Astrocyte (in vitro differentiated cells and primary cell): Measurements from ENCODE around the gene OPN5. TPM values are rescaled to one million over a fixed set of nuclear protein-coding genes. Genes with fewer than 3 reads are reported as not detected.

Experiments
- DNase-seq: peaks from one replicate; pipeline ENCODE4 v3.0.0-alpha.2; 2010; ENCODE audit warnings: low read depth
- FAIRE-seq: peaks from 2 replicates; lab custom pipeline; 2011; peaks lifted over from hg19 to GRCh38; lab: Jason Lieb, UNC
- H2AFZ ChIP-seq: 2 replicates; pipeline ENCODE4 v1.6.0; 2012; ENCODE audit warnings: low read depth, low read length, inconsistent platforms
- H3K27ac ChIP-seq: 2 replicates; pipeline ENCODE4 v1.5.1; 2011; ENCODE audit warnings: low read depth, low read length, inconsistent platforms
- H3K27me3 ChIP-seq: 2 replicates; pipeline ENCODE4 v1.6.0; 2011; ENCODE audit warnings: low read length, inconsistent platforms; ENCODE audit not compliant: insufficient read depth
- H3K36me3 ChIP-seq: 2 replicates; pipeline ENCODE4 v1.5.1; 2011; ENCODE audit warnings: low read length, inconsistent platforms; ENCODE audit not compliant: insufficient read depth
- H3K4me1 ChIP-seq: 2 replicates; pipeline ENCODE4 v1.5.1; 2011; ENCODE audit warnings: low read length, inconsistent platforms; ENCODE audit not compliant: insufficient read depth
- H3K4me2 ChIP-seq: 2 replicates; pipeline ENCODE4 v1.6.0; 2012; ENCODE audit warnings: low read length, inconsistent platforms
- H3K4me3 ChIP-seq: 2 replicates; pipeline ENCODE4 v1.5.1; 2011; ENCODE audit warnings: low read depth, mild to moderate bottlenecking, low read length, inconsistent platforms; ENCODE audit not compliant: insufficient read depth
- H3K79me2 ChIP-seq: 2 replicates; pipeline ENCODE4 v1.6.0; 2012; ENCODE audit warnings: mild to moderate bottlenecking, low read length, inconsistent platforms; ENCODE audit not compliant: insufficient read depth
- H3K9ac ChIP-seq: 2 replicates; pipeline ENCODE4 v1.6.0; 2012; ENCODE audit warnings: mild to moderate bottlenecking, low read length, inconsistent platforms
- H3K9me3 ChIP-seq: 2 replicates; pipeline ENCODE4 v1.5.1; 2012; ENCODE audit warnings: low read depth, mild to moderate bottlenecking, low read length, inconsistent platforms; ENCODE audit not compliant: insufficient read depth
- H4K20me1 ChIP-seq: 2 replicates; pipeline ENCODE4 v1.6.0; 2012; ENCODE audit warnings: low read length, inconsistent platforms; ENCODE audit not compliant: insufficient read depth
- H3K27ac Mint-ChIP-seq: one replicate; pipeline ENCODE4 v1.8.0; 2021; ENCODE audit warnings: mild to moderate bottlenecking, mixed read lengths; ENCODE audit not compliant: unreplicated experiment
- H3K27me3 Mint-ChIP-seq: one replicate; pipeline ENCODE4 v1.8.0; 2021; ENCODE audit warnings: low read depth, mixed read lengths; ENCODE audit not compliant: unreplicated experiment
- H3K36me3 Mint-ChIP-seq: one replicate; pipeline ENCODE4 v1.8.0; 2021; ENCODE audit warnings: low read depth, mixed read lengths; ENCODE audit not compliant: unreplicated experiment
- H3K4me1 Mint-ChIP-seq: one replicate; pipeline ENCODE4 v1.8.0; 2021; ENCODE audit warnings: low read depth, mixed read lengths; ENCODE audit not compliant: unreplicated experiment
- H3K4me3 Mint-ChIP-seq: one replicate; pipeline ENCODE4 v1.8.0; 2021; ENCODE audit warnings: mild to moderate bottlenecking, moderate library complexity, mixed read lengths; ENCODE audit not compliant: unreplicated experiment
- H3K9me3 Mint-ChIP-seq: one replicate; pipeline ENCODE4 v1.8.0; 2021; ENCODE audit warnings: mild to moderate bottlenecking, mixed read lengths; ENCODE audit not compliant: unreplicated experiment
- EZH2 ChIP-seq: IDR thresholded peaks from 2 replicates; pipeline ENCODE4 v1.6.1; 2012; ENCODE audit warnings: mild to moderate bottlenecking, low read length, inconsistent platforms; ENCODE audit not compliant: insufficient read depth
- total RNA-seq: library from RNA; stranded (reverse); gene quantifications from 2 replicates; pipeline ENCODE4 v1.2.1, GENCODE V29; 2021
- TF ChIP-seq, protein P1 (sequence below): IDR thresholded peaks from 2 replicates; pipeline ENCODE4 v1.5.1; 2011; ENCODE audit warnings: low read depth, mild to moderate bottlenecking, inconsistent platforms, low read length, moderate library complexity; ENCODE audit not compliant: insufficient read depth

Gene OPN5
- total RNA-seq, 1 donor from 2014 or later, result not detected

DNA sequence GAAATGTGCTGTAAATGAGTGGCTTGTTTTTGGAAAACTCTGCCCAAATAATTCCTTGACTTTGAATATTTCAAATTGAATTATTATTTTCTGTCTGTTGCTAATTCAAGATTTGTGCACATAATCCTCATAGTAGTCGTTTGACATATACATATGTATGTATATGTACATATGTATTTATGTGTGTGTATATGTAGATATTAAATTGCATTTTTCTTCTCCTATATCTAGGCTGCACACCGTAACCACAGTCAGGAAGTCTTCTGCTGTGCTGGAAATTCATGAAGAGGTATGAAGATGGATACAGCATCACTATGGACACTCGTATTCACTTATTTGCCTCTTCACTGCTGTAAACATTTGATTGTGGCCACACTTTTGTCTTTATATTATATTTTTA lies 29.6 kb downstream of the OPN5 start:
- Mint-ChIP-seq H3K36me3 (no peaks in the 10 kb centered on the region), H3K27me3 (no peaks in the 10 kb centered on the region), H3K27ac (no peak overlapping the region), H3K4me1 (no peaks in the 10 kb centered on the region), H3K4me3 (no peak overlapping the region), H3K9me3 (no peaks in the 10 kb centered on the region)
- DNase-seq, result no peak
- no peaks in the 10 kb centered on the region for H3K27me3 ChIP-seq
- TF ChIP-seq EZH2, result no peak
- TF ChIP-seq, protein P1, sequence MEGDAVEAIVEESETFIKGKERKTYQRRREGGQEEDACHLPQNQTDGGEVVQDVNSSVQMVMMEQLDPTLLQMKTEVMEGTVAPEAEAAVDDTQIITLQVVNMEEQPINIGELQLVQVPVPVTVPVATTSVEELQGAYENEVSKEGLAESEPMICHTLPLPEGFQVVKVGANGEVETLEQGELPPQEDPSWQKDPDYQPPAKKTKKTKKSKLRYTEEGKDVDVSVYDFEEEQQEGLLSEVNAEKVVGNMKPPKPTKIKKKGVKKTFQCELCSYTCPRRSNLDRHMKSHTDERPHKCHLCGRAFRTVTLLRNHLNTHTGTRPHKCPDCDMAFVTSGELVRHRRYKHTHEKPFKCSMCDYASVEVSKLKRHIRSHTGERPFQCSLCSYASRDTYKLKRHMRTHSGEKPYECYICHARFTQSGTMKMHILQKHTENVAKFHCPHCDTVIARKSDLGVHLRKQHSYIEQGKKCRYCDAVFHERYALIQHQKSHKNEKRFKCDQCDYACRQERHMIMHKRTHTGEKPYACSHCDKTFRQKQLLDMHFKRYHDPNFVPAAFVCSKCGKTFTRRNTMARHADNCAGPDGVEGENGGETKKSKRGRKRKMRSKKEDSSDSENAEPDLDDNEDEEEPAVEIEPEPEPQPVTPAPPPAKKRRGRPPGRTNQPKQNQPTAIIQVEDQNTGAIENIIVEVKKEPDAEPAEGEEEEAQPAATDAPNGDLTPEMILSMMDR, result no peak
- H3K9me3 ChIP-seq, result no peaks in the 10 kb centered on the region
- no peaks in the 10 kb centered on the region for H3K36me3 ChIP-seq
- H3K9ac ChIP-seq, result no peak overlapping the region
- no peak overlapping the region for H3K4me2 ChIP-seq
- H3K4me3 ChIP-seq, result no peak overlapping the region
- H3K79me2 ChIP-seq, result no peaks in the 10 kb centered on the region
- FAIRE-seq, result no peak
- no peaks in the 10 kb centered on the region for H3K4me1 ChIP-seq
- H2AFZ ChIP-seq, result no peak overlapping the region
- no peak overlapping the region for H3K27ac ChIP-seq
- H4K20me1 ChIP-seq, result no peaks in the 10 kb centered on the region

DNA sequence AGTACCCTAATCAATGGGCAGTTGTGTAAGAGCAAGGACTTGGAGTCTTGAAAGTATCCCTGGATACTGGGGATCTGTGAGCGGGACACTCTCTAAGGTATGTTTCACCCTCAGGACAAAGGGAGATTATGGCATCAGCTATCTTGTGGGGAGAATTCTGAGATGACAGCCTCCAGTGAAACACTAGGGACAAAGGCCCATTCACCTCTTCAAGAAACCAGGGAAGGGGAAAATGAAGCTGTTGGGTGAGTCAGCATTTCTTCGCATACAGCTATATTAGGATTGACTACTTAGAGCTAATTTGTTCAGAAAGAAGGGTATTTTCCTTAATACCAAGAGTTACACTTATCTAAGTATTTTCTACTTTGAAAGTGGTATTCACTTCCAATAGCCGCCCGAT lies 35.9 kb downstream of the OPN5 start:
- Mint-ChIP-seq H3K4me3 (no peak overlapping the region), H3K27me3 (no peaks in the 10 kb centered on the region), H3K9me3 (no peaks in the 10 kb centered on the region), H3K4me1 (peaks cover 5% of the 10 kb centered on the region), H3K27ac (no peak overlapping the region), H3K36me3 (no peaks in the 10 kb centered on the region)
- no peaks in the 10 kb centered on the region for H3K4me1 ChIP-seq
- no peak overlapping the region for H3K4me3 ChIP-seq
- H3K9ac ChIP-seq, result no peak overlapping the region
- H3K4me2 ChIP-seq, result no peak overlapping the region
- no peak overlapping the region for H3K27ac ChIP-seq
- no peaks in the 10 kb centered on the region for H4K20me1 ChIP-seq
- TF ChIP-seq EZH2, result no peak
- TF ChIP-seq, protein P1, result no peak
- FAIRE-seq, result no peak
- no peaks in the 10 kb centered on the region for H3K79me2 ChIP-seq
- no peak for DNase-seq
- no peaks in the 10 kb centered on the region for H3K9me3 ChIP-seq
- no peaks in the 10 kb centered on the region for H3K36me3 ChIP-seq
- no peak overlapping the region for H2AFZ ChIP-seq
- no peaks in the 10 kb centered on the region for H3K27me3 ChIP-seq

DNA sequence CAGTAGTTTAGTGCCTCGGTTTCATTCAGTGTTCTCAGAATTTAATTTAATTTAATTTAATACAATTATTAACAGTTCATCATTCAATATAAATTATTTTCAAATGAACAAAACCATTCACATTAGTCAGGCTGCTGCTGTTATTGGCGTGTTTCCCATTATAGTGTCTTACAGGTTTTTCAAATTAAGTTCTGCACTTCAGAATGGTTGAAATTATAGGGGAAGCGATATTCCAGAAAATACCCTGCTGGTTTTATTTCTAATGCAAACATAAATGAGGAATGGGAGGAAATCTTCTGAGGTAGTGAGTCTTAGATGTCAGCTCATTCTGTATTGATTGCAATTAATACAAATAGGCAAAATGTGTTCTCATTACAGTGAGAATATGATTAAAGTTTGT lies 37.6 kb downstream of the OPN5 start:
- no peak for DNase-seq
- no peak for FAIRE-seq
- Histone ChIP-seq H2AFZ (no peak overlapping the region), H3K36me3 (no peaks in the 10 kb centered on the region), H3K27ac (no peak overlapping the region), H3K4me3 (no peak overlapping the region), H3K27me3 (no peaks in the 10 kb centered on the region), H3K79me2 (no peaks in the 10 kb centered on the region), H3K9ac (no peak overlapping the region), H3K4me1 (no peaks in the 10 kb centered on the region), H4K20me1 (no peaks in the 10 kb centered on the region), H3K4me2 (no peak overlapping the region), H3K9me3 (no peaks in the 10 kb centered on the region)
- Mint-ChIP-seq H3K4me3 (no peak overlapping the region), H3K36me3 (no peaks in the 10 kb centered on the region), H3K9me3 (no peaks in the 10 kb centered on the region), H3K27ac (no peak overlapping the region), H3K27me3 (peaks cover 3% of the 10 kb centered on the region), H3K4me1 (peaks cover 5% of the 10 kb centered on the region)
- TF ChIP-seq EZH2, result no peak
- TF ChIP-seq, protein P1, result no peak
